ENCODE data around the gene MC1R. TPM values are rescaled to one million over a fixed set of nuclear protein-coding genes. Genes with fewer than 3 reads are reported as not detected.

The MC1R gene
- total RNA-seq, 1 donor from 2014 or later, result 3.8 TPM

GRCh38 chr16:89892635-89893034, 26.0 kb upstream of the MC1R start:
- Mint-ChIP-seq H3K36me3 (peaks cover 2% of the 10 kb centered on the region), H3K27ac (no peak overlapping the region), H3K4me1 (ENCODE audit: unreplicated experiment) (no peaks in the 10 kb centered on the region), H3K4me3 (no peak overlapping the region), H3K27me3 (no peaks in the 10 kb centered on the region), H3K9me3 (no peaks in the 10 kb centered on the region)
- no peak for TF ChIP-seq CTCF (conservative IDR thresholded peaks at IDR 0.05)
- DNase-seq (ENCODE audit: extremely low spot score, unreplicated experiment), result no peak

DNA sequence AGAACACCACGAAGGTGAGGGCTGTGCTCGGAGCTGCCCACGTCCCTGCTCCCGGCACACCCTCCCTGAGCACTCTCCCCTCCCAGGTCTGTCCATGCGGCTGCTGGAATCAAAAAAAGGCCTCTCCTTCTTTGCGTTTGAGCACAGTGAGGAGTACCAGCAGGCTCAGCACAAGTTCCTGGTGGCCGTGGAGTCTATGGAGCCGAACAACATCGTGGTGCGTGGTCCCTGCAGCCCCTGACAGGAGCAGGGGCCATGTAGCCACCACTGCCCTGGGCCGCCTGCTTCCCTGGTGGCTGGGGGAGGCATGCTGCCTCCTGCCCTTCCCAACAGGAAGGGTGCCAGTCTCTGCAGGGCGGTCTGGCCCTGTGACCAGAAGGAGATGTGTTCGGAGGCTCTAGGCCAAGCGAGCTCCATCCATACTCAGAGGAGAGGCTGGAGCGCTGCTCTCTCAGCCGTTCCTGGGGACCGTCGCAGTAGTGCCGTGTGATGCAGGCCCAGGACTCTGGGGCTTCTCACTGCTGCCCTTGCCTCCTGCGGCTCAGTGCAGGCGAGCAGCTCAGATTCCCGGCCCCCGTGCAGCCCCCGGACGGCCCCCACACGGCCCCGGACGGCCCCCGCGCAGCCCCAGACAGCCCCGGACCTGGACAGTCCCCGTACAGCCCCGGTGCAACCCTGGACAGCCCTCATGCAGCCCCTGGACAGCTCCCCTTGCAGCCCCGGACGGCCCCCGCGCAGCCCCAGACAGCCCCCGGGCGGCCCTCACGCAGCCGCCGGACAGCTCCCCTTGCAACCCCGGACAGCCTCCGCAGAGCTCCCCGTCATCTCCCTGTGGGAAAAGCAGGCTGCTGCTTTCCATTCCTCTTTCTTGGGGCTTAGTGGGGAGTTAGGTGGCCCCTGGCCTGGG, 24.8 kb upstream of the MC1R start:
- H3K4me1 Mint-ChIP-seq (ENCODE audit: unreplicated experiment), result no peaks in the 10 kb centered on the region
- TF ChIP-seq CTCF (conservative IDR thresholded peaks at IDR 0.05), result no peak
- no peak for DNase-seq (ENCODE audit: extremely low spot score, unreplicated experiment)
- H3K9me3 Mint-ChIP-seq, result no peaks in the 10 kb centered on the region
- H3K36me3 Mint-ChIP-seq, result peaks cover 3% of the 10 kb centered on the region
- no peak overlapping the region for H3K27ac Mint-ChIP-seq
- no peak overlapping the region for H3K4me3 Mint-ChIP-seq
- H3K27me3 Mint-ChIP-seq, result no peaks in the 10 kb centered on the region

- no peaks in the 10 kb centered on the region for H3K4me1 Mint-ChIP-seq (ENCODE audit: unreplicated experiment)
- H3K36me3 Mint-ChIP-seq, result peaks cover 5% of the 10 kb centered on the region
- H3K9me3 Mint-ChIP-seq, result no peaks in the 10 kb centered on the region
- H3K27ac Mint-ChIP-seq, result no peak overlapping the region
- H3K4me3 Mint-ChIP-seq, result no peak overlapping the region
- no peak for DNase-seq (ENCODE audit: extremely low spot score, unreplicated experiment)
- no peak for TF ChIP-seq CTCF (conservative IDR thresholded peaks at IDR 0.05)
- H3K27me3 Mint-ChIP-seq, result no peaks in the 10 kb centered on the region
Measured at GRCh38 chr16:89895482-89896250, 23.0 kb upstream of the MC1R start.

DNA sequence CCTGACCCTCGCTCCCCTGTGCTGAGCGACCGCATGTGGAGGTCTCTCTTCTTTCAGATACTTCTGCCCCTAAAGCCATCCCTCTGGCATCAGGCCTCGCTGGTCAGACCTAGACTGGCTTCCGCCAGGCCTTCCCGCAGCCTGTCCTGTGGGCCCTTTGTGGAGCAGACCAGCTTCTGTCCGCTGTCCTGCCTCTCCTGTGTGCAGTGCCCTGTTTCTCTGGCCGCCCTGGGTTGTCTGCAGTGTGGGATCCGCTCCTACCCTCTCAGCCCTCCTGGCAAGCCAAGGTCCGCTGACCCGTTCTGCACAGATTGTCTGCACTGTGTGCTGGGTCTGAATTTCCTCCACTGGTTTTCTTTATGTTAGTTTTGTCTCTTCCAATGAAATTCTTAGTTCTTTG, 21.5 kb upstream of the MC1R start:
- Mint-ChIP-seq H3K27ac (no peak overlapping the region), H3K36me3 (peaks cover 5% of the 10 kb centered on the region)

More for the DNA sequence above, 21.5 kb upstream of the MC1R start:
- Mint-ChIP-seq H3K4me3 (no peak overlapping the region), H3K27me3 (no peaks in the 10 kb centered on the region), H3K9me3 (no peaks in the 10 kb centered on the region), H3K4me1 (ENCODE audit: unreplicated experiment) (no peaks in the 10 kb centered on the region)
- no peak for DNase-seq (ENCODE audit: extremely low spot score, unreplicated experiment)
- TF ChIP-seq CTCF (conservative IDR thresholded peaks at IDR 0.05), result no peak
